Ishikawa (cell line): ENCODE results near the gene PRR18.

Experiments
- CEBPB ChIP-seq: IDR thresholded peaks from 2 replicates; pipeline ENCODE4 v1.6.1; 2012
- CREB1 ChIP-seq: IDR thresholded peaks from 2 replicates; pipeline ENCODE4 v1.6.1; 2012; ENCODE audit warnings: low read depth
- EGR1 ChIP-seq: IDR thresholded peaks from 2 replicates; pipeline ENCODE4 v1.6.1; 2012
- EP300 ChIP-seq: IDR thresholded peaks from 2 replicates; pipeline ENCODE4 v1.6.1; 2012; ENCODE audit warnings: borderline replicate concordance
- NFIC ChIP-seq: IDR thresholded peaks from 2 replicates; pipeline ENCODE4 v1.6.1; 2012
- RAD21 ChIP-seq: IDR thresholded peaks from 2 replicates; pipeline ENCODE4 v1.6.1; 2012; ENCODE audit warnings: low read depth
- TAF1 ChIP-seq: IDR thresholded peaks from 2 replicates; pipeline ENCODE4 v1.6.1; 2012; ENCODE audit warnings: low read depth, mild to moderate bottlenecking
- TCF12 ChIP-seq: IDR thresholded peaks from 2 replicates; pipeline ENCODE4 v1.6.1; 2012; ENCODE audit warnings: low read depth
- TEAD4 ChIP-seq: IDR thresholded peaks from 2 replicates; pipeline ENCODE4 v1.6.1; 2012
- YY1 ChIP-seq: IDR thresholded peaks from 2 replicates; pipeline ENCODE4 v1.6.1; 2012; ENCODE audit warnings: low read depth
- ZBTB7A ChIP-seq: IDR thresholded peaks from 2 replicates; pipeline ENCODE4 v1.6.1; 2012; ENCODE audit warnings: low read depth
- TF ChIP-seq, protein P1 (sequence below): IDR thresholded peaks from 2 replicates; pipeline ENCODE4 v1.6.1; 2012
- TF ChIP-seq, protein P2 (sequence below): IDR thresholded peaks from 2 replicates; pipeline ENCODE4 v1.6.1; 2012
- TF ChIP-seq, protein P3 (sequence below): IDR thresholded peaks from 2 replicates; pipeline ENCODE4 v1.6.1; 2012; ENCODE audit warnings: low read depth, mild to moderate bottlenecking

DNA sequence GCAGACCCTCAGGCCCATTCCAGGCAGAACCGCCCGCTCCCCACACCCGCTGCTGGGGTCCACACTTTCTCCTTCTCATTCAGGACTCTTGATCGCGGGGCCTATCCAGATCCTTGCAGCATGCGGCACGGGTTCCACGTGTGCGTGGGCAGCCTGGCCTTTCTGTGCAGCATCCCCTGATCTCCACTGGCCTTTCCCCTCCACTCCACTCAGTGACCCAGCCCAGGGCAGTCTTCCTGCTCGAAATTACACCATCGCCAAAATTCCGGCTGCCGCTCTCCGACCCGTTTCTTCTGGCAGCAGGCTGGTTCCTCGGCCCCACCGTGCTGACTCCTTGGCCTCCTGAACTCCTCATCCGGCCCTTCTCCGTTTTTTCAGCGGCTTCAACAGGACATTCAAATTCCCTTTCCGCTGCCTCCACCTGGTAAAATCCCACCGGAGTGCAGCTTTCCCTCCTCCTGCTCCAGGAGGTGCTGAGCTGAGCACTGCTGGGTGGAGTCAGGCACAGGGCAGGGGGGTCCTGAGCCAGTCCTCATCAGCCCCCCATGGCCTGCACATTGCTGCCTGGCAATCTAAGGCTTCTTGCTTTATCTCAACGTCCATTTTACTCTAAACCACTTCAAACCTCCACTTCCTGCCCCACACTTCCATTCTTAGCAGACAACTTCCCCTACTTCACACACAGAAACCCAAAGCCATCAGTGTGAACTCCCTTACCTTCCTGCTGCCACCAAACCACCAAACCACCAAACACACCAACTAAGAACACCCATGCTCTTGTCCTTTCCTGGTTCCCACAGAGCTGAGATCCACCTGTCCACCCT lies 25.2 kb upstream of the PRR18 start:
- TF ChIP-seq TAF1, result no peak
- no peak for TF ChIP-seq RAD21
- no peak for TF ChIP-seq EP300
- TF ChIP-seq, protein P1, sequence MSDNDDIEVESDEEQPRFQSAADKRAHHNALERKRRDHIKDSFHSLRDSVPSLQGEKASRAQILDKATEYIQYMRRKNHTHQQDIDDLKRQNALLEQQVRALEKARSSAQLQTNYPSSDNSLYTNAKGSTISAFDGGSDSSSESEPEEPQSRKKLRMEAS, result no peak
- TF ChIP-seq, protein P2, sequence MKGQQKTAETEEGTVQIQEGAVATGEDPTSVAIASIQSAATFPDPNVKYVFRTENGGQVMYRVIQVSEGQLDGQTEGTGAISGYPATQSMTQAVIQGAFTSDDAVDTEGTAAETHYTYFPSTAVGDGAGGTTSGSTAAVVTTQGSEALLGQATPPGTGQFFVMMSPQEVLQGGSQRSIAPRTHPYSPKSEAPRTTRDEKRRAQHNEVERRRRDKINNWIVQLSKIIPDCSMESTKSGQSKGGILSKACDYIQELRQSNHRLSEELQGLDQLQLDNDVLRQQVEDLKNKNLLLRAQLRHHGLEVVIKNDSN, result no peak
- no peak for TF ChIP-seq NFIC
- TF ChIP-seq YY1, result no peak
- TF ChIP-seq CREB1, result no peak
- TF ChIP-seq CEBPB, result no peak
- TF ChIP-seq TEAD4, result no peak
- no peak for TF ChIP-seq TCF12
- no peak for TF ChIP-seq EGR1
- TF ChIP-seq, protein P3, sequence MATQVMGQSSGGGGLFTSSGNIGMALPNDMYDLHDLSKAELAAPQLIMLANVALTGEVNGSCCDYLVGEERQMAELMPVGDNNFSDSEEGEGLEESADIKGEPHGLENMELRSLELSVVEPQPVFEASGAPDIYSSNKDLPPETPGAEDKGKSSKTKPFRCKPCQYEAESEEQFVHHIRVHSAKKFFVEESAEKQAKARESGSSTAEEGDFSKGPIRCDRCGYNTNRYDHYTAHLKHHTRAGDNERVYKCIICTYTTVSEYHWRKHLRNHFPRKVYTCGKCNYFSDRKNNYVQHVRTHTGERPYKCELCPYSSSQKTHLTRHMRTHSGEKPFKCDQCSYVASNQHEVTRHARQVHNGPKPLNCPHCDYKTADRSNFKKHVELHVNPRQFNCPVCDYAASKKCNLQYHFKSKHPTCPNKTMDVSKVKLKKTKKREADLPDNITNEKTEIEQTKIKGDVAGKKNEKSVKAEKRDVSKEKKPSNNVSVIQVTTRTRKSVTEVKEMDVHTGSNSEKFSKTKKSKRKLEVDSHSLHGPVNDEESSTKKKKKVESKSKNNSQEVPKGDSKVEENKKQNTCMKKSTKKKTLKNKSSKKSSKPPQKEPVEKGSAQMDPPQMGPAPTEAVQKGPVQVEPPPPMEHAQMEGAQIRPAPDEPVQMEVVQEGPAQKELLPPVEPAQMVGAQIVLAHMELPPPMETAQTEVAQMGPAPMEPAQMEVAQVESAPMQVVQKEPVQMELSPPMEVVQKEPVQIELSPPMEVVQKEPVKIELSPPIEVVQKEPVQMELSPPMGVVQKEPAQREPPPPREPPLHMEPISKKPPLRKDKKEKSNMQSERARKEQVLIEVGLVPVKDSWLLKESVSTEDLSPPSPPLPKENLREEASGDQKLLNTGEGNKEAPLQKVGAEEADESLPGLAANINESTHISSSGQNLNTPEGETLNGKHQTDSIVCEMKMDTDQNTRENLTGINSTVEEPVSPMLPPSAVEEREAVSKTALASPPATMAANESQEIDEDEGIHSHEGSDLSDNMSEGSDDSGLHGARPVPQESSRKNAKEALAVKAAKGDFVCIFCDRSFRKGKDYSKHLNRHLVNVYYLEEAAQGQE, result no peak
- TF ChIP-seq ZBTB7A, result no peak
